GM12878 (cell line): ENCODE measurements around the gene TANC1. TPM values are rescaled to one million over a fixed set of nuclear protein-coding genes. Genes with fewer than 3 reads are reported as not detected.
"Not testable (repeated sequence)": the region's sequence is repeated elsewhere in the genome, so short reads cannot be mapped to it uniquely, and the experiment has no call there.

Experiments used
- ATAC-seq: fragments of 200-7000 bp; cut with Tn5 transposase; 3 replicates; pipeline ENCODE4 v1.9.1; 2020; ENCODE audit warnings: mild to moderate bottlenecking, moderate library complexity
- BruUV-seq: library from RNA; stranded (reverse); fragments of 400-500 nt; replicated peaks from 2 replicates; lab custom pipeline; 2021; lab: Mats Ljungman, UMichigan
- CTCF ChIA-PET: fragments of 300-600 bp; sonication (Branson Sonifier 250); formaldehyde crosslinking; extraction: SDS; loops from one replicate; lab custom pipeline; 2021; ENCODE audit warnings: inconsistent platforms; lab: Yijun Ruan, JAX
- POLR2A ChIA-PET: fragments of 350-600 bp; formaldehyde crosslinking; extraction: SDS; loops from one replicate; lab custom pipeline; 2021; ENCODE audit warnings: inconsistent platforms; lab: Charles Lee
- RAD21 ChIA-PET: fragments of 300-600 bp; sonication (Branson Sonifier 250); formaldehyde crosslinking; loops from one replicate; lab custom pipeline; 2023; ENCODE audit warnings: antibody characterized with exemption; ENCODE audit not compliant: unreplicated experiment; lab: Charles Lee
- SMC1A ChIA-PET: fragments of 300-600 bp; sonication (Branson Sonifier 250); formaldehyde crosslinking; loops from one replicate; lab custom pipeline; 2023; ENCODE audit not compliant: unreplicated experiment, uncharacterized antibody; lab: Charles Lee
- DNase-seq: peaks from one replicate; pipeline ENCODE4 v3.0.0-alpha.2; 2011; ENCODE audit warnings: low read depth, low spot score
- FAIRE-seq: peaks from 3 replicates; lab custom pipeline; 2011; peaks lifted over from hg19 to GRCh38; lab: Jason Lieb, UNC
- H2AFZ ChIP-seq: 2 replicates; pipeline ENCODE4 v1.6.0; 2011; ENCODE audit warnings: low read depth, low read length, control low read depth; ENCODE audit not compliant: control insufficient read depth
- H3K27ac ChIP-seq: 2 replicates; pipeline ENCODE4 v1.5.1; 2011; ENCODE audit warnings: control low read depth; ENCODE audit not compliant: control insufficient read depth, insufficient read depth
- H3K27me3 ChIP-seq, 2 experiments: replicated peaks in 1 of 2; 2 replicates each; pipeline versions ENCODE4 v1.6.0 to v1.6.1; 2011; ENCODE audit warnings: low read length in 1 of 2; ENCODE audit not compliant: control insufficient read depth in 2 of 2, insufficient read depth in 2 of 2
- H3K36me3 ChIP-seq, 2 experiments: 2 replicates each; pipeline ENCODE4 v1.5.1; 2011; ENCODE audit warnings: low read length in 1 of 2; ENCODE audit not compliant: control insufficient read depth in 2 of 2, insufficient read depth in 2 of 2
- H3K4me1 ChIP-seq: 2 replicates; pipeline ENCODE4 v1.6.1; 2011; ENCODE audit warnings: mild to moderate bottlenecking, low read length, moderate library complexity, mixed read lengths; ENCODE audit not compliant: control insufficient read depth, insufficient read depth
- H3K4me2 ChIP-seq: 2 replicates; pipeline ENCODE4 v1.6.0; 2011; ENCODE audit warnings: control low read depth; ENCODE audit not compliant: control insufficient read depth, insufficient read depth
- H3K4me3 ChIP-seq: fragments of 200-600 bp; sonication (generic); 2 replicates; pipeline ENCODE4 v1.5.1; 2016
- H3K79me2 ChIP-seq: 2 replicates; pipeline ENCODE4 v1.6.0; 2011; ENCODE audit warnings: low read length; ENCODE audit not compliant: control insufficient read depth, insufficient read depth
- H3K9ac ChIP-seq: 2 replicates; pipeline ENCODE4 v1.8.0; 2011; ENCODE audit warnings: low read length, control low read depth, mixed read lengths; ENCODE audit not compliant: control insufficient read depth, insufficient read depth
- H3K9me3 ChIP-seq: replicated peaks from 3 replicates; pipeline ENCODE4 v1.5.1; 2011; ENCODE audit warnings: mild to moderate bottlenecking, low read length; ENCODE audit not compliant: control insufficient read depth, insufficient read depth
- H4K20me1 ChIP-seq: 2 replicates; pipeline ENCODE4 v1.6.0; 2011; ENCODE audit not compliant: control insufficient read depth, insufficient read depth
- WGBS: methylation state at CpG from one replicate; pipeline ENCODE4 v1.1.6; 2016; ENCODE audit warnings: low lambda C conversion rate; ENCODE audit not compliant: insufficient replicate concordance, insufficient coverage; ENCODE audit errors: missing lambda C conversion rate; 5-methylcytosine and 5-hydroxymethylcytosine counted together
- in situ Hi-C: fragments of 300-500 bp; cut with MboI; formaldehyde crosslinking; loops from 9 replicates; pipeline ENCODE4 v1.14.3; 2018; ENCODE audit warnings: mixed read lengths
- intact Hi-C: fragments of 100-400 bp; cut with micrococcal nuclease; formaldehyde crosslinking; loops from one replicate; pipeline ENCODE4 v1.14.2; 2022; ENCODE audit not compliant: unreplicated experiment
- polyA plus RNA-seq, 11 experiments: library from polyadenylated mRNA; depleted of rRNA in 4 of 11; unstranded in 6 of 11; stranded (reverse) in 5 of 11; fragments of >200 nt; fragmentation: Nextera tagmentation in 4 of 11; fragmentation: Illumina TruSeq in 1 of 11; extraction: Ambion mirVana in 4 of 11; extraction: Trizol in 1 of 11; gene quantifications; 1 replicate in 1 of 11; 2 replicates in 10 of 11; pipeline versions ENCODE4 v1.2.1 to v1.2.3, GENCODE V29; 2011 to 2016; ENCODE audit warnings: inconsistent platforms in 2 of 11, missing spikeins in 2 of 11, low read depth in 1 of 11
- total RNA-seq, 4 experiments: library from RNA; depleted of rRNA in 3 of 4; stranded (reverse); fragments of >200 nt in 3 of 4; fragmentation: Illumina TruSeq in 1 of 4; extraction: Trizol in 1 of 4; gene quantifications; 2 replicates each; pipeline versions ENCODE4 v1.2.1 to v1.2.3, GENCODE V29; 2013 to 2021

Gene TANC1
- total and polyA plus RNA-seq, 10 of the 15 experiments (the other 5 are each of a cell fraction or from before 2014, with no cell fraction given) = 0.05 to 5.0 (median 0.34) TPM

DNA sequence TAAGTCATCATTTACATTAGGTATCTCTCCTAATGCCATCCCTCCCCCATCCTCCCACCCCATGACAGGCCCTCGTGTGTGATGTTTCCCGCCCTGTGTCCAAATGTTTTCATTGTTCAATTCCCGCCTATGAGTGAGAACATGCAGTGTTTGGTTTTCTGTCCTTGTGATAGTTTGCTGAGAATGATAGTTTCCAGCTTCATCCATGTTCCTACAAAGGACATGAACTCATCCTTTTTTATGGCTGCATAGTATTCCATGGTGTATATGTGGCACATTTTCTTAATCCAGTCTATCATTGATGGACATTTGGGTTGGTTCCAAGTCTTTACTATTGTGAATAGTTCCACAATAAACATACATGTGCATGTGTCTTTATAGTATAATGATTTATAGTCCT, 68.0 kb downstream of the TANC1 start:
- not testable (repeated sequence) for DNase-seq

DNA sequence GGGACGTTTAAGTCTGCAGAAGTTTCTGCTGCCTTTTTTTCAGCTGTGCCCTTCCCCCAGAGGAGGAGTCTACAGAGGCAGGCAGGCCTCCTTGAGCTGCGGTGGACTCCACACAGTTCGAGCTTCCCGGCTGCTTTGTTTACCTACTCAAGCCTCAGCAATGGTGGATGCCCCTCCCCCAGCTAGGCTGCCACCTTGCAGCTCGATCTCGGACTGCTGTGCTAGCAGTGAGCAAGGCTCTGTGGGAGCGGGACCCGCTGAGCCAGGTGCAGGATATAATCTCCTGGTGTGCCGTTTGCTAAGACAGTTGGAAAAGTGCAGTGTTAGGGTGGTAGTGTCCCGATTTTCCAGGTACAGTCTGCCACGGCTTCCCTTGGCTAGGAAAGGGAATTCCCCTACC, 72.9 kb downstream of the TANC1 start:
- H3K4me2 ChIP-seq, H3K9me3 ChIP-seq, ATAC-seq, FAIRE-seq, H3K4me3 ChIP-seq, H4K20me1 ChIP-seq, CTCF ChIA-PET, H2AFZ ChIP-seq, H3K9ac ChIP-seq, POLR2A ChIA-PET, SMC1A ChIA-PET, H3K4me1 ChIP-seq, H3K79me2 ChIP-seq, intact Hi-C loops, H3K36me3 ChIP-seq, RAD21 ChIA-PET, H3K27me3 ChIP-seq, in situ Hi-C loops, BruUV-seq, DNase-seq, H3K27ac ChIP-seq: not testable (repeated sequence)
- 71% methylated on average over 11 of the region's 11 CpGs for WGBS

More for the DNA sequence above, 68.0 kb downstream of the TANC1 start:
- H3K9me3 ChIP-seq, H3K9ac ChIP-seq, H3K27ac ChIP-seq, ATAC-seq, H4K20me1 ChIP-seq, POLR2A ChIA-PET, H3K79me2 ChIP-seq, H3K27me3 ChIP-seq, in situ Hi-C loops, H3K36me3 ChIP-seq, FAIRE-seq, BruUV-seq, H2AFZ ChIP-seq, H3K4me3 ChIP-seq, H3K4me2 ChIP-seq, H3K4me1 ChIP-seq: not testable (repeated sequence)
- CTCF ChIA-PET = interaction anchor here (1.0 to 2.5 kb wide), 3 partner anchors 81 to 676 kb away, joined by 3 to 6 read pairs (median 4); partner anchors contain the start of gene MARCHF7
- intact Hi-C loops = loop anchor here (1.0 kb wide), 1 partner anchor 82 kb away; no protein-coding TSS in a partner anchor
- SMC1A ChIA-PET = interaction anchor here (0.6 kb wide), 1 partner anchor 40 kb away, joined by 3 read pairs; no protein-coding TSS in a partner anchor
- RAD21 ChIA-PET = interaction anchor here (1.4 to 1.6 kb wide), 2 partner anchors 73 to 82 kb away, joined by 3 to 4 read pairs; no protein-coding TSS in a partner anchor
- WGBS = 76% methylated on average over 3 of the region's 3 CpGs
